Measurements from ENCODE around the gene RNASE13.

RNASE13 gene

GRCh38 chr14:21034707-21035106 lies at the start of gene RNASE13:
RNASE13 (minus strand) TSS chr14:21034807; CDS start chr14:21034288, 519 bp downstream.
- no peak for TF ChIP-seq JUND (IDR thresholded peaks at IDR 0.05; ENCODE audit: low read depth)
- in situ Hi-C loops (cut with HindIII; ENCODE audit: low pct_unique_long_range_greater_than_20kb, low sequenced_read_pairs): no loop called here
- DNase-seq (ENCODE audit: low read depth in 1 of 2, low spot score in 1 of 2): no peak

- in situ Hi-C loops (cut with HindIII; ENCODE audit: low pct_unique_long_range_greater_than_20kb, low sequenced_read_pairs): no loop called here
- no peak for TF ChIP-seq JUND (IDR thresholded peaks at IDR 0.05; ENCODE audit: low read depth)
- DNase-seq (ENCODE audit: low read depth in 1 of 2, low spot score in 1 of 2): no peak
Measured at GRCh38 chr14:21084396-21084795, 49.8 kb upstream of the RNASE13 start.

- in situ Hi-C loops (cut with HindIII; ENCODE audit: low pct_unique_long_range_greater_than_20kb, low sequenced_read_pairs): no loop called here
- DNase-seq (ENCODE audit: low read depth in 1 of 2, low spot score in 1 of 2): no peak
- no peak for TF ChIP-seq JUND (IDR thresholded peaks at IDR 0.05; ENCODE audit: low read depth)
Measured at GRCh38 chr14:21083565-21084325, 49.1 kb upstream of the RNASE13 start.

- TF ChIP-seq JUND (IDR thresholded peaks at IDR 0.05; ENCODE audit: low read depth): no peak
- no peak for DNase-seq (ENCODE audit: low read depth in 1 of 2, low spot score in 1 of 2)
- in situ Hi-C loops (cut with HindIII; ENCODE audit: low pct_unique_long_range_greater_than_20kb, low sequenced_read_pairs): no loop called here
Measured at GRCh38 chr14:21081521-21082142, 47.0 kb upstream of the RNASE13 start.

- TF ChIP-seq JUND (IDR thresholded peaks at IDR 0.05; ENCODE audit: low read depth): no peak
- DNase-seq (ENCODE audit: low read depth in 1 of 2, low spot score in 1 of 2): no peak
- in situ Hi-C loops (cut with HindIII; ENCODE audit: low pct_unique_long_range_greater_than_20kb, low sequenced_read_pairs): no loop called here
Measured at GRCh38 chr14:21078726-21079125, 44.1 kb upstream of the RNASE13 start.

- DNase-seq (ENCODE audit: low read depth in 1 of 2, low spot score in 1 of 2): no peak
- no peak for TF ChIP-seq JUND (IDR thresholded peaks at IDR 0.05; ENCODE audit: low read depth)
- in situ Hi-C loops (cut with HindIII; ENCODE audit: low pct_unique_long_range_greater_than_20kb, low sequenced_read_pairs): no loop called here
Measured at GRCh38 chr14:21078287-21078686, 43.7 kb upstream of the RNASE13 start.

- in situ Hi-C loops (cut with HindIII; ENCODE audit: low pct_unique_long_range_greater_than_20kb, low sequenced_read_pairs): no loop called here
- no peak for TF ChIP-seq JUND (IDR thresholded peaks at IDR 0.05; ENCODE audit: low read depth)
- no peak for DNase-seq (ENCODE audit: low read depth in 1 of 2, low spot score in 1 of 2)
Measured at GRCh38 chr14:21077672-21078071, 43.1 kb upstream of the RNASE13 start.

- in situ Hi-C loops (cut with HindIII; ENCODE audit: low pct_unique_long_range_greater_than_20kb, low sequenced_read_pairs): no loop called here
- TF ChIP-seq JUND (IDR thresholded peaks at IDR 0.05; ENCODE audit: low read depth): no peak
- no peak for DNase-seq (ENCODE audit: low read depth in 1 of 2, low spot score in 1 of 2)
Measured at GRCh38 chr14:21075719-21076437, 41.3 kb upstream of the RNASE13 start.

GRCh38 chr14:21074398-21075272 lies 40.0 kb upstream of the RNASE13 start:
- in situ Hi-C loops (cut with HindIII; ENCODE audit: low pct_unique_long_range_greater_than_20kb, low sequenced_read_pairs): no loop called here

GRCh38 chr14:21073921-21074320 lies 39.3 kb upstream of the RNASE13 start:
- TF ChIP-seq JUND (IDR thresholded peaks at IDR 0.05; ENCODE audit: low read depth): no peak
- in situ Hi-C loops (cut with HindIII; ENCODE audit: low pct_unique_long_range_greater_than_20kb, low sequenced_read_pairs): no loop called here
- no peak for DNase-seq (ENCODE audit: low read depth in 1 of 2, low spot score in 1 of 2)

More at GRCh38 chr14:21074398-21075272, 40.0 kb upstream of the RNASE13 start:
- DNase-seq (ENCODE audit: low read depth in 1 of 2, low spot score in 1 of 2): no peak
- no peak for TF ChIP-seq JUND (IDR thresholded peaks at IDR 0.05; ENCODE audit: low read depth)

GRCh38 chr14:21072781-21073339 lies 38.3 kb upstream of the RNASE13 start:
- TF ChIP-seq JUND (IDR thresholded peaks at IDR 0.05; ENCODE audit: low read depth): no peak
- DNase-seq (ENCODE audit: low read depth in 1 of 2, low spot score in 1 of 2): no peak
- in situ Hi-C loops (cut with HindIII; ENCODE audit: low pct_unique_long_range_greater_than_20kb, low sequenced_read_pairs): no loop called here

- no peak for DNase-seq (ENCODE audit: low read depth in 1 of 2, low spot score in 1 of 2)
- no peak for TF ChIP-seq JUND (IDR thresholded peaks at IDR 0.05; ENCODE audit: low read depth)
- in situ Hi-C loops (cut with HindIII; ENCODE audit: low pct_unique_long_range_greater_than_20kb, low sequenced_read_pairs): no loop called here
Measured at GRCh38 chr14:21072031-21072473, 37.4 kb upstream of the RNASE13 start.
